Stimulated activated memory B cell treated with anti-CD40 and anti-IgM and Interleukin-4, amounts not matched to agents 10 μg/mL and 1 μg/mL and 100 μg/mL, for 72 hours (primary cell): ENCODE measurements around the gene TNFRSF25.
"Not testable (repeated sequence)": the region's sequence is repeated elsewhere in the genome, so short reads cannot be mapped to it uniquely, and the experiment has no call there.

Experiments used
- ATAC-seq: fragments of 150-1000 bp; cut with Tn5 transposase; 2 replicates; pipeline ENCODE4 v1.10.0; 2021
- H3K27ac Mint-ChIP-seq: one replicate; pipeline ENCODE4 v1.8.0; 2022; ENCODE audit warnings: mild to moderate bottlenecking, mixed read lengths
- H3K27me3 Mint-ChIP-seq: one replicate; pipeline ENCODE4 v1.8.0; 2022; ENCODE audit warnings: mixed read lengths
- H3K36me3 Mint-ChIP-seq: one replicate; pipeline ENCODE4 v1.8.0; 2022; ENCODE audit warnings: mixed read lengths
- H3K4me1 Mint-ChIP-seq: one replicate; pipeline ENCODE4 v1.8.0; 2022; ENCODE audit warnings: mixed read lengths
- H3K4me3 Mint-ChIP-seq: one replicate; pipeline ENCODE4 v1.8.0; 2022; ENCODE audit warnings: mild to moderate bottlenecking, moderate library complexity, mixed read lengths
- H3K9me3 Mint-ChIP-seq: one replicate; pipeline ENCODE4 v1.8.0; 2022; ENCODE audit warnings: mixed read lengths

Gene TNFRSF25

GRCh38 chr1:6460301-6461050 is 5.5 kb downstream of the TNFRSF25 start:
- Mint-ChIP-seq H3K9me3 (no peaks in the 10 kb centered on the region), H3K4me1 (peaks cover 18% of the 10 kb centered on the region), H3K27me3 (peaks cover 80% of the 10 kb centered on the region), H3K36me3 (no peaks in the 10 kb centered on the region), H3K27ac (peak overlapping the region; percentile 38), H3K4me3 (peak overlapping the region; percentile 74)
- ATAC-seq: peak; percentile 42

GRCh38 chr1:6459850-6460265 is 6.1 kb downstream of the TNFRSF25 start:
- Mint-ChIP-seq H3K4me1 (peaks cover 16% of the 10 kb centered on the region), H3K36me3 (no peaks in the 10 kb centered on the region), H3K27ac (peak overlapping the region; percentile 38), H3K9me3 (no peaks in the 10 kb centered on the region), H3K4me3 (peak overlapping the region; percentile 74), H3K27me3 (peaks cover 77% of the 10 kb centered on the region)
- peak; percentile 2 for ATAC-seq

- Mint-ChIP-seq H3K36me3 (no peaks in the 10 kb centered on the region), H3K27ac (no peak overlapping the region), H3K4me3 (no peak overlapping the region), H3K4me1 (peaks cover 16% of the 10 kb centered on the region), H3K27me3 (peaks cover 72% of the 10 kb centered on the region), H3K9me3 (no peaks in the 10 kb centered on the region)
- no peak for ATAC-seq
Measured at GRCh38 chr1:6456800-6457466, 9.0 kb downstream of the TNFRSF25 start.

DNA sequence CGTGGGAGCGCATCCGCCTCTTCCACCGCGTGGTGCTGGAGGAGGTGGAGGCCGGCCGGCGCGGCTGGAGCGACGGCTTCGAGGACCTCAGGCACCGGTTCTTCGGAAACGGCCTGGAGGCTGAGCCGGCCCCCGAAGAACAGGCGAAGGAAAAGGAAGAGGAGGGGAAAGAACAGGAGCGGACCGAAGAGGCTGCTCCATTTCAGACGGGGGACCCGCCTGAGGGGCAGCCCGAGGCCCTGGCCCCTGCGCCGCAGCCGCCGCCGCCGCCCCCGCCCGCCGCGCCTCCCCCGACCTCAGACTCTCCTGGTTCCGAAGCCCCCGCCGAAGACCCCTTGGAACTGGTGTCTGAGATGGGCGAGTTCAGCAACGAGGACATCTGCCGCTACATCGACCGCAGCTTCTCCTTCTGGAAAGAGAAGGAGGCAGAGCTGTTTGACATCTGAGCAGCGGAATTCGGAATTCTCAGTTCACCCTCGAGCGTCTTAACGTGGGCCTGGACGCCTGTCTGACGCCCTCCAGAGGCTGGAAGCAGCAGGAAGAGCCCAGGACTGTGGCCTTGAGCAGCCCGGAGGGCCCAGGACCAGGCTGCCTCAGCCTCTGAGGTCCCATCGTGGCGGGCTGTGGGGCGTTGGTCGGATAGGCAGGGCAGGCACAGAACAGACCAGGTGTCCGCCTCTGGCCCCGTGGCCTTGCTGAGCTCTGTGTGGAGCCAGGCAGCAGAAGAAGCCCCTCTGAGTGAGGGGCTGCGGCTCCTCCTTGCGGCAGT is 10.0 kb downstream of the TNFRSF25 start:
- H3K9me3 Mint-ChIP-seq, ATAC-seq, H3K36me3 Mint-ChIP-seq, H3K27ac Mint-ChIP-seq: not testable (repeated sequence)
- H3K4me1 Mint-ChIP-seq: peaks cover 15% of the 10 kb centered on the region
- peak overlapping the region; percentile 34 for H3K4me3 Mint-ChIP-seq
- peaks cover 78% of the 10 kb centered on the region for H3K27me3 Mint-ChIP-seq

DNA sequence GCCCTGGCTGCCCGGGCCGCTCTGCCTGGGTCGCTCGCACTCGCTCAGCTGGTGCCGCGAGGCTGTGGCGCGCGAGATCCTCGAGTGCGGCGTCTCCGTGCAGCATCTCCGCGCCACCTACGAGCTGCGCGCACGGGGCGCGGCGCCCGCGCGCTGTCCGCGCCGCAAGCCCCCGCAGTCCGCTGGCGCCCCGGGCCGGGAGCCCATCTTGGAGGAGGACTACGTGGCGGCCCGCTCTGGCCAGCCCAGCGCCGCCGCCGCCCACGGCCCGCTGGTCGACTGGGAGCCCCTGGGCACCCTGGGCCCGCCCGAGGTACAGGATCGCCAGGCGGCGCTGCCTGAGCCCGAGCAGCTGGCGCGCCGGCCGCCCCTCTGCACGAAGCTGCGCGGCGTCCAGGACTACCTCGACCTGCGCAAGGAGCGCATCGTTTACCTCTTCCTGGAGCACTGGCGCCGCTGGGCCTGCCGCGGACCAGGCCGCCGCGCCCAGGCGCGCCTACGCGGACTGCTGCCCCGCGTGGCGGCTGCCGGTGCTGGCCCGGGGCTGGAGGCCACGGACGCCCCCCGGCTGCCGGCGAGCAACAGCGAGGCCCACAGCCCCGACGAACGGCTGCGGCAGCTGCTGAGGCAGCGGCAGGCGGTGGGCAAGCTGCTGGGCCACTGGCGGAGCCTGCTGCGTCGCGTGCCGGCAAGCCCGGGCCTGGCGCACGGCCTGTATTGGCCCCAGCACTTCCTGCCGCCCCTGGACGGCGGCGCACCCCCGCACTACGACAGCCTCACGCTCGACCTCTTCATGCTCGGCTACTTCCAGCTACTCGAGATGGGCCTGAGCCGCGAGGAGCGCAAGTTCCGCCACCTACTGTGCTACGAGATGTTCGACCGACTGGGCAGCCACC is 10.9 kb downstream of the TNFRSF25 start:
- peak; percentile 4 for ATAC-seq
- Mint-ChIP-seq H3K27me3 (peaks cover 77% of the 10 kb centered on the region), H3K9me3 (no peaks in the 10 kb centered on the region), H3K27ac (no peak overlapping the region), H3K36me3 (no peaks in the 10 kb centered on the region), H3K4me1 (peaks cover 6% of the 10 kb centered on the region), H3K4me3 (peak overlapping the region; percentile 34)

DNA sequence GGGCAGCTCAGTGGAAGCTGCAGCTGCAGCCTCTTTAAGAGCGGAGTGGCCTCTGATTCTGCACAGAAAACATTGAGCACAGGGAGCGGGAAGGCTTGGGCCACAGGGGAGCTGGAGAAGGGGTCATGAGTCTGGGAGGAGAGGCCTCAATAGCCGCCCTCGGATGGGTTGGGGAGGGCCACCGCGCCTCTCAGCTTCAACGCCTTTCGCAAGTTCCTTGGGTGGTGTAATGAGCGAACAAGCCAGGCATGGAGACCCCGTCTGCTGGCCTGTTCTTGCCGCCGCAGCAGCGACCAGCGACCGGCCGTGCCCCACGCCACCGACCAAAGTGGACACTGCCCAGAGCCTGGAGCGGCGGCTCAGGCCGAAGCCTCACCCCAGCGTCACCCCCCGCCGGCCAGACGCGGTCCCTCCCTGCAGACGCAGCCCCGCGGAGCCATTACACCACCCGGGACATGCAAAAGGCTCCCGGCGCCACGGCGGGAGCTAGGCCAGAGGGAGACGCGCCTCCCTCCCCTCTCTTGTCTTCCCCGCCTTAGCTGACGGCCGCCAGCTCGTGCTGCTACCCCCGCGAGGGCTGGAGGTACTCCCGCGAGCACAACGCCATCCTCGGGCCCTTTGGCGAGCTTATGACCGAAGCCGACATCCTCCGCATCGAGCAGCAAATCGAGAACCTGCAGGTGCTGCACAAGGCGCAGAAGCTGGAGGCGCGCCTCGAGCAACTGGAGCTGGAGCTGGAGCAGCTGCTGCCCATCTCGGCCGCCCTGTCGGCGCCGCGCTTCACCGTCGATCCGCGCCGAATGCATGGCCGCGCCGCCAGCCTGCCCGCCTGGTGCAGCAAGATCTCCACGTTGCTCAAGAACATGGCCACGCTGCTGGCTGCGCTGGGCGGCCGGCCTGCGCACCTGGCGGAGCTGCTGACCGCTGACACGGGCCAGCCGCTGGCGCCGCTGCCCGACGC is 11.8 kb downstream of the TNFRSF25 start:
- H3K27ac Mint-ChIP-seq, H3K36me3 Mint-ChIP-seq, H3K4me3 Mint-ChIP-seq, ATAC-seq, H3K9me3 Mint-ChIP-seq: not testable (repeated sequence)
- Mint-ChIP-seq H3K4me1 (peaks cover 11% of the 10 kb centered on the region), H3K27me3 (peaks cover 77% of the 10 kb centered on the region)

- H3K27ac Mint-ChIP-seq: no peak overlapping the region
- H3K4me3 Mint-ChIP-seq: no peak overlapping the region
- ATAC-seq: no peak
- H3K9me3 Mint-ChIP-seq: no peaks in the 10 kb centered on the region
- peaks cover 85% of the 10 kb centered on the region for H3K27me3 Mint-ChIP-seq
- H3K36me3 Mint-ChIP-seq: no peaks in the 10 kb centered on the region
- H3K4me1 Mint-ChIP-seq: peaks cover 23% of the 10 kb centered on the region
Measured at GRCh38 chr1:6450943-6451373, 15.0 kb downstream of the TNFRSF25 start.

DNA sequence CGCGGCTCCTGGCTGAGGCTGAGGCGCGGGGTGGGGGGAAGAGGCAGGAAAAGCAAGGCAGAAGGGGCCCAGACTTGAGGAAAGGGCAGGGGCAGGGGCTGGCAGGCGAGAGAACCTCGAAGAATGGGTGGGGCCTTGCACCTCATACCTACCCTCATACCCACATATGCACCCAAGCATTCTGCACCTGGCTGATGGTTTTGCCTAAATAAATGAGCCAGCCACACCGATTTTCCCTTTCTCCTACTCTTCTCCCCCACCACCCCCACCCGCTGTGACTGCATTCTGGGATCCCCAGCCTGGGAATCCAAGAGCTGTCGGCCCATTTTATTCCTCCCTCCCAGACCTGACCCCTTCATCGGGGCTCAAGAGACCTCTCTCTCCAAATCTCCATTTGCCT is 15.5 kb downstream of the TNFRSF25 start:
- H3K27ac Mint-ChIP-seq, H3K4me3 Mint-ChIP-seq, H3K9me3 Mint-ChIP-seq, H3K36me3 Mint-ChIP-seq, ATAC-seq: not testable (repeated sequence)
- Mint-ChIP-seq H3K27me3 (peaks cover 85% of the 10 kb centered on the region), H3K4me1 (peaks cover 22% of the 10 kb centered on the region)

DNA sequence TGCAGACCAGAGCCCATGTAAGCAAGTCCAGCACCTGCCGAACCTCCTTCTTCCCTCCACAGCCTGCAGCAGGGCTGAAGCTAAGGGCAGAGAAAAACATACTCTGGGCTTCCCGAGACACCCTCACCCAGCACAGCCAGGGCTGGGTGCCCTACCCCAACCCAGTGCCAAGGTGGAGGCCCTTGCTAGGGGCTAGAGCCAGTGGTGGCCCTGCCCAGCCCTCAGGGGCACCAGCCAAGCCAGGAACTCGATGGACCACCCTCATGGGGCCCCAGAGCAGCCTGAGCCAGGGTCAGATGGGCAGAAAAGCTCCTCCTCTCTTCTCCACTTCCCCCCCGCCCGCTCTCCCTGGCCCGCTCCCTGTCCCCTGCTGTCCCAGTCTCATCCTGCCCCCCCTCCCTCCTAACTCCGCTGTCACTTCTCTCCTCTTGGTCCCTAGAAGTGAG is 15.9 kb downstream of the TNFRSF25 start:
- no peaks in the 10 kb centered on the region for H3K9me3 Mint-ChIP-seq
- no peak for ATAC-seq
- no peak overlapping the region for H3K27ac Mint-ChIP-seq
- no peaks in the 10 kb centered on the region for H3K36me3 Mint-ChIP-seq
- H3K4me3 Mint-ChIP-seq: no peak overlapping the region
- H3K4me1 Mint-ChIP-seq: peaks cover 21% of the 10 kb centered on the region
- peaks cover 87% of the 10 kb centered on the region for H3K27me3 Mint-ChIP-seq

- ATAC-seq: no peak
- Mint-ChIP-seq H3K9me3 (no peaks in the 10 kb centered on the region), H3K4me1 (peaks cover 21% of the 10 kb centered on the region), H3K36me3 (no peaks in the 10 kb centered on the region), H3K27ac (no peak overlapping the region), H3K4me3 (peak overlapping the region; percentile 44), H3K27me3 (peaks cover 96% of the 10 kb centered on the region)
Measured at GRCh38 chr1:6448749-6449631, 17.0 kb downstream of the TNFRSF25 start.

DNA sequence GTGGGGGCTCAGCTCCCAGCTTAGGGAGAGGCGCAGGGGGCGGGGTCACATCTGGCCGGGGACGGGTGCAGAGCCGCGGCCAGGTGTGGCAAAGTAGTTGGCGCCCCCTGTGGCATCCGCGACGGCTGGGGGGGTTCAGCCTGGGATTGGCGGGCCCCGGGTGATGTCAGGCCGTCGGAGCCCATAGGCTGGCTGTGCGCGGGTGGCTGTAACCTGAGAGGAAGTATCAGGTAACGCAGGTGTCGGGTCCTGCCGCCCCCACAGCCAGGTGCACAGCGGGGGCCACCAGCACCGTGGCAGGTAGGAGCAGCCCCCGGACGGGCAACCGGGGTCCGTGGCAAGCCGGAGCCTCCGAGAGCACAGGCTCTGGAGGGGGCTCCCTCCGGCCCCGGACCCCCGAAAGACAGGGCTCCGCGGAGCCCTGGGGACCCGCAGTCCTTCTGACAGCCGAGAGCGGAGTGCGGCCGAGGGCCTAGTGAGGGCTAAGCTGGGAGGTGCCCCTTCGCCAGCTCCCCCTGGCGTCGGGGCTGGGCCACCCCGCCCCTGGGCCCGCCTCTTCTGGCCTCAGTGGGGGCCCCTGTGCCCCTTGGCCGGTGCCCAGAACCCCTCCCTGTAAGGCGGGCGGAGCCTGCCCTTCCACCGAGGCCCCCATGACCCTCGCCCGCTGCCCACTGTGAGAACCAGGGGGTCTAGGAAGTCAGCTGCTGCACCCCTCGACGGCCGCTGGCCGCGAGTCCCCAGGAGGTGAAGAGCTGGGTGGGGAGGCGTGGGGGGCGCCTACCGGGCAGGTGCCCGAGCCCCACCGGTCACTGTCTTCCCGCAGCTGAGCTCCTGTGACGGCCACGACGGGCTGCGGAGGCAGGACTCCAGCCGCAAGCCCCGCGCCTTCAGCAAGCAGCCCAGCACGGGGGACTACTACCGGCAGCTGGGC is 17.9 kb downstream of the TNFRSF25 start:
- Mint-ChIP-seq H3K27ac (no peak overlapping the region), H3K9me3 (no peaks in the 10 kb centered on the region), H3K4me3 (peak overlapping the region; percentile 61), H3K27me3 (peaks cover 96% of the 10 kb centered on the region), H3K36me3 (no peaks in the 10 kb centered on the region), H3K4me1 (peaks cover 21% of the 10 kb centered on the region)
- peak; percentile 3 for ATAC-seq
